ENCODE results near the gene ARHGEF18.

GRCh38 chr19:7333198-7334118, 15.3 kb upstream of the ARHGEF18 start:
- no peak for TF ChIP-seq CTCF (IDR thresholded peaks at IDR 0.05; ENCODE audit: low read depth, low read length)
- TF ChIP-seq EZH2phosphoT487 (IDR thresholded peaks at IDR 0.05; ENCODE audit: low read depth) = no peak

Measured in OCI-LY3 (cell line).